Measurements from ENCODE around the gene CLRN1.

DNA sequence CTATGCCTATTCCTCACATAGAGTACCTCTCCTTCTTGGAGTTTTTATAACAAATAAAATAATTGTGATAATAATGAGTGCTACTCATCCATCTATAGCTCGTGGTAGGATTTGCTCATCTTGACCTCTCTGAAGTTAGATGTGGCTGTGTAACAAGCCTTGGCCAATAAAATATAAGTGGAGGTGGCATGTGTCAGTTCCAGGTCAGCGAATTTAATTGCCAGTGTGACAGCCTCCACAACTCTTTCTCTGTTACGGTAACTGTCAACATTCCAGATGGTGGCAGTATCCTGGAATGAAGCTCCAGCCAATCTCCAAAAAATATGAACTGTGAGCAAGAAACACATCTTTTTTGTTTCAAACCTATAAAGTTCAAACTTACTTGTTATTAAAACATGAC is 13.8 kb downstream of the CLRN1 start:
- TF ChIP-seq, protein P1, sequence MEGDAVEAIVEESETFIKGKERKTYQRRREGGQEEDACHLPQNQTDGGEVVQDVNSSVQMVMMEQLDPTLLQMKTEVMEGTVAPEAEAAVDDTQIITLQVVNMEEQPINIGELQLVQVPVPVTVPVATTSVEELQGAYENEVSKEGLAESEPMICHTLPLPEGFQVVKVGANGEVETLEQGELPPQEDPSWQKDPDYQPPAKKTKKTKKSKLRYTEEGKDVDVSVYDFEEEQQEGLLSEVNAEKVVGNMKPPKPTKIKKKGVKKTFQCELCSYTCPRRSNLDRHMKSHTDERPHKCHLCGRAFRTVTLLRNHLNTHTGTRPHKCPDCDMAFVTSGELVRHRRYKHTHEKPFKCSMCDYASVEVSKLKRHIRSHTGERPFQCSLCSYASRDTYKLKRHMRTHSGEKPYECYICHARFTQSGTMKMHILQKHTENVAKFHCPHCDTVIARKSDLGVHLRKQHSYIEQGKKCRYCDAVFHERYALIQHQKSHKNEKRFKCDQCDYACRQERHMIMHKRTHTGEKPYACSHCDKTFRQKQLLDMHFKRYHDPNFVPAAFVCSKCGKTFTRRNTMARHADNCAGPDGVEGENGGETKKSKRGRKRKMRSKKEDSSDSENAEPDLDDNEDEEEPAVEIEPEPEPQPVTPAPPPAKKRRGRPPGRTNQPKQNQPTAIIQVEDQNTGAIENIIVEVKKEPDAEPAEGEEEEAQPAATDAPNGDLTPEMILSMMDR (IDR thresholded peaks at IDR 0.05) = no peak
- TF ChIP-seq ZFX (IDR thresholded peaks at IDR 0.05; ENCODE audit: borderline replicate concordance) = no peak
